MCF 10A (cell line): ENCODE data around the gene FAM180A. TPM values are rescaled to one million over a fixed set of nuclear protein-coding genes. Genes with fewer than 3 reads are reported as not detected.

Experiments used
- BruUV-seq: library from RNA; stranded (reverse); fragments of 400-500 nt; replicated peaks from 2 replicates; lab custom pipeline; 2021; lab: Mats Ljungman, UMichigan
- CTCF ChIA-PET: fragments of 300-600 bp; sonication (Branson Sonifier 250); formaldehyde crosslinking; extraction: SDS; loops from one replicate; lab custom pipeline; 2021; ENCODE audit warnings: antibody characterized with exemption, inconsistent platforms; lab: Yijun Ruan, JAX
- POLR2A ChIA-PET: fragments of 300-600, 350-650 bp; sonication (Branson Sonifier 250); formaldehyde crosslinking; extraction: SDS; loops from one replicate; lab custom pipeline; 2020; ENCODE audit warnings: antibody characterized with exemption, inconsistent platforms; lab: Yijun Ruan, JAX
- DNase-seq: peaks from one replicate; pipeline ENCODE4 v3.0.0-alpha.2; 2018; ENCODE audit not compliant: unreplicated experiment
- H3K27ac Mint-ChIP-seq: one replicate; pipeline ENCODE4 v1.8.0; 2022; ENCODE audit warnings: mild to moderate bottlenecking, low read depth, mixed read lengths; ENCODE audit not compliant: unreplicated experiment
- H3K27me3 Mint-ChIP-seq: one replicate; pipeline ENCODE4 v1.8.0; 2022; ENCODE audit warnings: mixed read lengths; ENCODE audit not compliant: insufficient read depth, unreplicated experiment
- H3K36me3 Mint-ChIP-seq: one replicate; pipeline ENCODE4 v1.8.0; 2022; ENCODE audit warnings: mild to moderate bottlenecking, moderate library complexity, mixed read lengths; ENCODE audit not compliant: insufficient read depth, unreplicated experiment
- H3K4me1 Mint-ChIP-seq: one replicate; pipeline ENCODE4 v1.8.0; 2022; ENCODE audit warnings: mixed read lengths; ENCODE audit not compliant: insufficient read depth, unreplicated experiment
- H3K4me3 Mint-ChIP-seq: one replicate; pipeline ENCODE4 v1.8.0; 2022; ENCODE audit warnings: mild to moderate bottlenecking, moderate library complexity, mixed read lengths; ENCODE audit not compliant: unreplicated experiment
- H3K9me3 Mint-ChIP-seq: one replicate; pipeline ENCODE4 v1.8.0; 2022; ENCODE audit warnings: mixed read lengths; ENCODE audit not compliant: unreplicated experiment
- CTCF ChIP-seq: fragments of 200-600 bp; IDR thresholded peaks from one replicate; pipeline ENCODE4 v1.8.0; 2022; ENCODE audit warnings: antibody characterized with exemption, mild to moderate bottlenecking; ENCODE audit not compliant: unreplicated experiment
- intact Hi-C: fragments of 100-400 bp; cut with micrococcal nuclease; formaldehyde crosslinking; loops from 2 replicates; pipeline ENCODE4 v1.14.1; 2022
- total RNA-seq: library from RNA; stranded (reverse); gene quantifications from 2 replicates; pipeline ENCODE4 v1.2.3, GENCODE V29; 2022

Gene FAM180A
- total RNA-seq, 1 experiment from 2014 or later: not detected

- Mint-ChIP-seq H3K27me3 (no peaks in the 10 kb centered on the region), H3K4me1 (no peaks in the 10 kb centered on the region), H3K36me3 (no peaks in the 10 kb centered on the region), H3K4me3 (no peak overlapping the region), H3K9me3 (no peaks in the 10 kb centered on the region), H3K27ac (no peak overlapping the region)
- POLR2A ChIA-PET: interaction anchor here (1.2 kb wide), 1 partner anchor 15 kb away, joined by 5 read pairs; no protein-coding TSS in a partner anchor
- no peak for TF ChIP-seq CTCF
- intact Hi-C loops: no loop called here
- CTCF ChIA-PET: interaction anchor here (0.7 kb wide), 1 partner anchor 66 kb away, joined by 4 read pairs; no protein-coding TSS in a partner anchor
- DNase-seq: no peak
- BruUV-seq: no TSS peak
Measured at GRCh38 chr7:135734343-135734689, 14.3 kb downstream of the FAM180A start.

- Mint-ChIP-seq H3K27me3 (no peaks in the 10 kb centered on the region), H3K4me3 (no peak overlapping the region), H3K36me3 (no peaks in the 10 kb centered on the region), H3K4me1 (no peaks in the 10 kb centered on the region), H3K27ac (no peak overlapping the region), H3K9me3 (no peaks in the 10 kb centered on the region)
- no TSS peak for BruUV-seq
- intact Hi-C loops: no loop called here
- TF ChIP-seq CTCF: no peak
- no peak for DNase-seq
- CTCF ChIA-PET: interaction anchor here (0.6 to 1.5 kb wide), 3 partner anchors 22 to 460 kb away, joined by 4 to 7 read pairs (median 5); no protein-coding TSS in a partner anchor
- POLR2A ChIA-PET: no interaction called here
Measured at GRCh38 chr7:135733603-135734342, 14.8 kb downstream of the FAM180A start.

- POLR2A ChIA-PET: no interaction called here
- H3K27ac Mint-ChIP-seq: no peak overlapping the region
- TF ChIP-seq CTCF: no peak
- intact Hi-C loops: no loop called here
- H3K9me3 Mint-ChIP-seq: no peaks in the 10 kb centered on the region
- no peak overlapping the region for H3K4me3 Mint-ChIP-seq
- no peaks in the 10 kb centered on the region for H3K27me3 Mint-ChIP-seq
- no TSS peak for BruUV-seq
- no peaks in the 10 kb centered on the region for H3K4me1 Mint-ChIP-seq
- CTCF ChIA-PET: no interaction called here
- H3K36me3 Mint-ChIP-seq: no peaks in the 10 kb centered on the region
- DNase-seq: no peak
Measured at GRCh38 chr7:135731131-135731530, 17.5 kb downstream of the FAM180A start.

GRCh38 chr7:135729230-135729629, 19.4 kb downstream of the FAM180A start:
- H3K36me3 Mint-ChIP-seq: no peaks in the 10 kb centered on the region
- POLR2A ChIA-PET: no interaction called here
- H3K27me3 Mint-ChIP-seq: no peaks in the 10 kb centered on the region
- H3K27ac Mint-ChIP-seq: no peak overlapping the region
- H3K4me1 Mint-ChIP-seq: no peaks in the 10 kb centered on the region
- CTCF ChIA-PET: interaction anchor here (0.6 to 1.2 kb wide), 3 partner anchors 12 to 40 kb away, joined by 3 to 8 read pairs (median 5); no protein-coding TSS in a partner anchor
- no peak for DNase-seq
- BruUV-seq: no TSS peak
- H3K4me3 Mint-ChIP-seq: no peak overlapping the region
- TF ChIP-seq CTCF: no peak
- intact Hi-C loops: no loop called here
- no peaks in the 10 kb centered on the region for H3K9me3 Mint-ChIP-seq
